Kidney (tissue), 14 donors: Measurements from ENCODE around the gene DYRK2. TPM values are rescaled to one million over a fixed set of nuclear protein-coding genes. Genes with fewer than 3 reads are reported as not detected.
A peak's percentile ranks its signal among the peaks of the same experiment; 100 is the strongest.

Source experiments
- DNase-seq, 5 donors: peaks; one replicate each; pipeline ENCODE4 v3.0.0-alpha.2; 2013 to 2020
- FAIRE-seq: peaks from 2 replicates; lab custom pipeline; 2012; peaks lifted over from hg19 to GRCh38; lab: Jason Lieb, UNC
- H3K27ac ChIP-seq, 2 donors: one replicate each; pipeline ENCODE4 v1.7.0; 2013; ENCODE audit warnings: low read depth in 2 of 2, low read length in 2 of 2, inconsistent platforms in 1 of 2
- H3K27me3 ChIP-seq: one replicate; pipeline ENCODE4 v1.7.1; 2013; ENCODE audit warnings: low read length, inconsistent platforms; ENCODE audit not compliant: control insufficient read depth, insufficient read depth
- H3K36me3 ChIP-seq, 3 donors: one replicate each; pipeline versions ENCODE4 v1.7.0 to v1.7.1; 2013; ENCODE audit warnings: low read length in 3 of 3, control low read depth in 1 of 3, inconsistent platforms in 1 of 3; ENCODE audit not compliant: insufficient read depth in 3 of 3, control insufficient read depth in 2 of 3
- H3K4me1 ChIP-seq, 3 donors: one replicate each; pipeline versions ENCODE4 v1.7.0 to v1.7.1; 2013; ENCODE audit warnings: low read length in 3 of 3, inconsistent platforms in 1 of 3, low read depth in 1 of 3; ENCODE audit not compliant: control insufficient read depth in 2 of 3, insufficient read depth in 2 of 3
- H3K4me3 ChIP-seq, 3 donors: one replicate each; pipeline versions ENCODE4 v1.7.0 to v1.8.1; 2013; ENCODE audit warnings: low read length in 3 of 3, control low read depth in 1 of 3, inconsistent platforms in 1 of 3
- H3K9ac ChIP-seq, 3 donors: one replicate each; pipeline versions ENCODE4 v1.7.0 to v1.7.1; 2013; ENCODE audit warnings: low read length in 3 of 3, control low read depth in 1 of 3, inconsistent platforms in 1 of 3
- H3K9me3 ChIP-seq, 3 donors: one replicate each; pipeline versions ENCODE4 v1.7.0 to v1.7.1; 2013; ENCODE audit warnings: low read length in 3 of 3, control low read depth in 1 of 3, inconsistent platforms in 1 of 3; ENCODE audit not compliant: control insufficient read depth in 2 of 3, insufficient read depth in 1 of 3
- CTCF ChIP-seq: IDR thresholded peaks from 3 replicates; pipeline ENCODE4 v1.5.1; 2012; ENCODE audit warnings: mild to moderate bottlenecking, moderate library complexity, borderline replicate concordance; ENCODE audit not compliant: insufficient read depth; ENCODE audit errors: extremely low read depth
- intact Hi-C: fragments of 100-400 bp; cut with DNase I; formaldehyde crosslinking; loops from one replicate; pipeline ENCODE4 v1.11.1; 2022
- polyA plus RNA-seq: library from polyadenylated mRNA; stranded (reverse); fragments of 350-450 nt; fragmentation: Illumina TruSeq; extraction: RNeasy Lipid Tissue Mini Kit (QIAGEN cat#74804); gene quantifications from one replicate; pipeline ENCODE4 v1.2.3, GENCODE V29; 2014; ENCODE audit warnings: low read depth, low replicate concordance; ENCODE audit not compliant: insufficient read depth
- total RNA-seq: library from RNA; stranded (reverse); fragmentation: NEBNext Ultra II Directional; extraction: Animal tissue kit (Norgen Biotek cat#: 25700); gene quantifications from one replicate; pipeline ENCODE4 v1.2.1, GENCODE V29; 2021
- donor health status: control.
- donor health status: control.
- donor health status: control.
- donor health status: control.
- donor health status: control.
- donor health status: DM: yes; HTN: yes; CAD: no.
- donor health status: Normal renal cell carcinoma (clear cell type).

DYRK2 gene
- total and polyA plus RNA-seq, 2 donors from 2014 or later = 2.8 to 35.4 TPM

DNA sequence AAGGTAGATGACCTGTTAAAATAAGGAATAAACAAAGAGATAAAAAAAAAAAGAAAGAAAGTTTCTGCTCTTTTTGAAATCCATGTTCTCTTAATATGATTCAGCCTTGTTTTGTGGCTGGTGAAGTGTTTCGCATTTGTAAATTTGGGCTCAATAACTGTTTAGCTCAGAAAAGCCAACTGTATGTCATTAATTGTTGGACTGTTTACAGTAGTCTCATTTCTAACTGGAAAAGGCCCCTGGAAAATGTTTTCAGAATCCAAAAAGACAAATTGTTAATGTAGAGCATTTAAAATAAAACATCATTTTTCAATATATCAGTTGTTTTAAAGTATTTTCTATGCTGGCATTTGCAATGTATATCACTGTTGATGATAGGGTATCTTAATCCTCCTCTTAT is 47.4 kb upstream of the DYRK2 start:
- no peaks in the 10 kb centered on the region for H3K9me3 ChIP-seq
- no peak overlapping the region for H3K4me3 ChIP-seq
- no peaks in the 10 kb centered on the region for H3K36me3 ChIP-seq
- DNase-seq = no peak
- H3K27ac ChIP-seq = no peak overlapping the region
- no peaks in the 10 kb centered on the region for H3K27me3 ChIP-seq
- H3K9ac ChIP-seq = no peak overlapping the region
- no peak for FAIRE-seq
- intact Hi-C loops = no loop called here
- H3K4me1 ChIP-seq = no peaks in the 10 kb centered on the region
- TF ChIP-seq CTCF = no peak

- TF ChIP-seq CTCF = no peak
- Histone ChIP-seq H3K27ac (no peak overlapping the region), H3K9me3 (no peaks in the 10 kb centered on the region), H3K36me3 (no peaks in the 10 kb centered on the region), H3K9ac (no peak overlapping the region), H3K4me1 (no peaks in the 10 kb centered on the region), H3K27me3 (no peaks in the 10 kb centered on the region), H3K4me3 (no peak overlapping the region)
- intact Hi-C loops = no loop called here
- no peak for FAIRE-seq
- no peak for DNase-seq
Measured at GRCh38 chr12:67609226-67609870, 39.2 kb upstream of the DYRK2 start.

DNA sequence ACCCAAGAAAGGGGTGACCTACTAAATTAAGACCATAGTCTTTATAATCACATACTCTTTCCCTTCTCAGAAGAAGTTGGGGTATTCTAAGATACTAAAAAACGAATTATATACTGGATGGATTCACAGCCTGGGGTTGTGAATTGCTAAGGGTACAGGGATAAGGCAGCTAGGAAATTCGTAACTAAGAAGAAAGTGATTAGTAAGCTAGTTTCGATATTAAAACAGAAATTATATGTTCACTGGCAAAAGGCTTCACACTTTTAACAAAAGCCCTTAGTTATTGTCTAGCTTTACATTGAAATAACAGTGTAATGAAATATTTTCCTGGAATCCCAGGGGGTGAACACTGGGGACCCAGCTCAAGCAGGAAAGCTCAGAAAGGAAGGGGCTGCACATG is 35.5 kb upstream of the DYRK2 start:
- Histone ChIP-seq H3K27ac (no peak overlapping the region), H3K36me3 (no peaks in the 10 kb centered on the region), H3K9ac (no peak overlapping the region), H3K27me3 (no peaks in the 10 kb centered on the region), H3K9me3 (no peaks in the 10 kb centered on the region), H3K4me1 (no peaks in the 10 kb centered on the region), H3K4me3 (no peak overlapping the region)
- FAIRE-seq = no peak
- intact Hi-C loops = no loop called here
- DNase-seq = no peak
- no peak for TF ChIP-seq CTCF

DNA sequence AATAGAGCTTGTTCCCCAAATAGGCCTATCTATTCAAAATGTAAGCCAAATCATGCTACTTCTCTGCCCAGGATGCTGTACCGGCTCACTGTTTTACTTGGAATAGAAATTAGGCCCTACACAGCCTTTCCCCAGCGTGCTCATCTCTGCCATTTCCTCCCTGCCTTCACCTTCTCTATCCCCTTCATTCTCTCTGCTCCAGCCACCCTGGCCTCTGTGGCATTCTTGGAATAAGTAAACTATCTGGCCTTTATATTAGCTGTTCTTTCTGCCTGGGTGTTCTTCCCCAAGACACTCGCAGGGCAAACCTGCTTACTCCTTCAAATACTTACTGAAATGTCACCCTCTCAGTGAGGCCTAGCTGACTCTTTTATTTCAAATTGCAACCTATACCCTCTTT is 30.9 kb upstream of the DYRK2 start:
- Histone ChIP-seq H3K4me3 (no peak overlapping the region), H3K4me1 (no peaks in the 10 kb centered on the region), H3K27me3 (no peaks in the 10 kb centered on the region), H3K9me3 (no peaks in the 10 kb centered on the region), H3K36me3 (no peaks in the 10 kb centered on the region), H3K27ac (no peak overlapping the region), H3K9ac (no peak overlapping the region)
- intact Hi-C loops = no loop called here
- TF ChIP-seq CTCF = no peak
- DNase-seq = peak in 1 of 5 donors; percentile 41
- no peak for FAIRE-seq
